HUDEP-2 (cell line): ENCODE results near the gene OR2Y1.
"Not testable (repeated sequence)": the region's sequence is repeated elsewhere in the genome, so short reads cannot be mapped to it uniquely, and the experiment has no call there.

Experiments used
- DNase-seq, 76 experiments: peaks; one replicate each; lab custom pipeline; 2025; ENCODE audit not compliant: unreplicated experiment in 76 of 76; lab: John Stamatoyannopoulos, UW

The OR2Y1 gene, protein sequence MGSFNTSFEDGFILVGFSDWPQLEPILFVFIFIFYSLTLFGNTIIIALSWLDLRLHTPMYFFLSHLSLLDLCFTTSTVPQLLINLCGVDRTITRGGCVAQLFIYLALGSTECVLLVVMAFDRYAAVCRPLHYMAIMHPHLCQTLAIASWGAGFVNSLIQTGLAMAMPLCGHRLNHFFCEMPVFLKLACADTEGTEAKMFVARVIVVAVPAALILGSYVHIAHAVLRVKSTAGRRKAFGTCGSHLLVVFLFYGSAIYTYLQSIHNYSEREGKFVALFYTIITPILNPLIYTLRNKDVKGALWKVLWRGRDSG

DNA sequence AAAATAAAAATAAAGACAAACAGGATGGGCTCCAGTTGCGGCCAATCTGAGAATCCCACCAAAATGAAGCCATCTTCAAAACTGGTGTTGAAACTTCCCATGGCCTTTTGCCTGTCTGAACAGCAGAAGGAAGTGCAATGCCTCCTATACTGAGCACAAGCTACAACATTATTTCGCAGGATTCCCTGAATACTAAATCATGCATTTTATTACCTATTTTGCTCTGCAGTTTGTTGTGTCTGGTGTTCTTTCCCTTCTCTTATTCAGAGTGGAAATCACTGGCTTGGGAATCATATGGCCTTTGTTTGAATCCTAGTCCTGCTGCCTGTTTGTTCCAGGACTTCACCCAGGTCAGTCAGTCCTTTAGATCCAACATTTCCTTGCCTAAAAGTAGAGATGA lies at the start of gene OR2Y1:
Gene OR2Y1 (minus strand): TSS at position 101 of the 400 bp plus-strand sequence. CDS start 0 bp downstream, at position 101.
- DNase-seq = no peak

DNA sequence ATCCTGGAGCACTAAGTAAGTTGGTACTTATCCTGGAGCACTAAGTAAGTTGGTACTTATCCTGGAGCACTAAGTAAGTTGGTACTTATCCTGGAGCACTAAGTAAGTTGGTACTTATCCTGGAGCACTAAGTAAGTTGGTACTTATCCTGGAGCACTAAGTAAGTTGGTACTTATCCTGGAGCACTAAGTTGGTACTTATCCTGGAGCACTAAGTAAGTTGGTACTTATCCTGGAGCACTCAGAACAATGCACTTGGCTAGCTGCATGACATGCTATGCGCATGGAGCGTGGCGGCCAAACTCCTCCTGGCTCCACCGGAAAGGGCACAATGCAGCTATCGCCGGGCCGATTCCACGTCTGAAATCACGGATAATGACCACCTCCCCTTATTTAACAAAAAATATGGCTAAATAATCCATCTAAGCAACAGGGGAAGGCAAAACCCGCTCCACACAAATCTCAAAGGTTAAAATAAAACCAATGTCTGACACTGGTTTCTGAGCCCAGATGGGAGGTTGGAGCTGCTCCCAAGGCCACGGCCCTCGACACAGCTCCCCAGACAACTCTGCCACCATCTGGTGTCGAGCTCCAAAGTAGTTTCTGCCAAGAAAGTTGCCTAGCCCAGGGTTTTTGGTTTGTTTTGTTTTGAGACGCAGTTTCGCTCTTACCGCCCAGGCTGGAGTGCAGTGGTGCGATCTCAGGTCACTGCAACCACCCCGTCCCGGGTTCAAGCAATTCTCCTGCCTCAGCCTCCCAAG lies 49.0 kb upstream of the OR2Y1 start:
- DNase-seq = not testable (repeated sequence)

DNA sequence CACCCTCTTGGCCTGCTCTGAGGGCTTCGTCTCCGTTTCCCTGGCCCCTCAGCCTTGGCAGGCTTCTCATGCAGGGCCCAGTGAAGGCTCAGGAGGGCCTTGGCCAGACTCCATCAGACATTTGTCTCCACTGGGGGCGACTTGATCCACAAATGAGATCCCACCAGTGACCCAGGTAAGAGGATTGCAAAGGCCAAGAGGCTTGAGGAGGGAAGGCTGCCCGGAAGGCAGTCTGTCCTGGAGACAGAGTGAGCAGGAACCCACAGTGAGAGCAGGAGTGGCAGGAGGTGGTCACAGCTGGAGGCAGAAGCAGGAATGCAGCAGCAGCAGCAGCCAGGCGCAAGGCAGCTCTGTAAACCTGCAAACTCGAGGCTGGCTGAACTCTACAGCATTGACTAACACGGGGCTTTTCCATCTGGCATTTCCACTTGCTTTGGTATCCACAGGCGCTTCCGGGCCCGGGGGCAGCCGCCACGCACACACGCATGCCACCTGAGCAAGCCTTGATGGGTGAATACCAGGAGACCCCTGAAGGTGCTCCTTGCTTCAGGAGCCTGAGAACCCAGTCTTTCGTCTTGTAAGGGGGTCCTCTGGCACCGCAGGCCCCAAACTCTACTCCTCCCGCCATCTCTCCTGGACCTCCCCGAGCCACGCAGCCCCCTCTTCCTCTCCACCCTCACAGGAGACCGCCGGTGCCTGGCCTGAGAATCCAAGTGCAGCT lies 48.0 kb upstream of the OR2Y1 start:
- DNase-seq = no peak

DNA sequence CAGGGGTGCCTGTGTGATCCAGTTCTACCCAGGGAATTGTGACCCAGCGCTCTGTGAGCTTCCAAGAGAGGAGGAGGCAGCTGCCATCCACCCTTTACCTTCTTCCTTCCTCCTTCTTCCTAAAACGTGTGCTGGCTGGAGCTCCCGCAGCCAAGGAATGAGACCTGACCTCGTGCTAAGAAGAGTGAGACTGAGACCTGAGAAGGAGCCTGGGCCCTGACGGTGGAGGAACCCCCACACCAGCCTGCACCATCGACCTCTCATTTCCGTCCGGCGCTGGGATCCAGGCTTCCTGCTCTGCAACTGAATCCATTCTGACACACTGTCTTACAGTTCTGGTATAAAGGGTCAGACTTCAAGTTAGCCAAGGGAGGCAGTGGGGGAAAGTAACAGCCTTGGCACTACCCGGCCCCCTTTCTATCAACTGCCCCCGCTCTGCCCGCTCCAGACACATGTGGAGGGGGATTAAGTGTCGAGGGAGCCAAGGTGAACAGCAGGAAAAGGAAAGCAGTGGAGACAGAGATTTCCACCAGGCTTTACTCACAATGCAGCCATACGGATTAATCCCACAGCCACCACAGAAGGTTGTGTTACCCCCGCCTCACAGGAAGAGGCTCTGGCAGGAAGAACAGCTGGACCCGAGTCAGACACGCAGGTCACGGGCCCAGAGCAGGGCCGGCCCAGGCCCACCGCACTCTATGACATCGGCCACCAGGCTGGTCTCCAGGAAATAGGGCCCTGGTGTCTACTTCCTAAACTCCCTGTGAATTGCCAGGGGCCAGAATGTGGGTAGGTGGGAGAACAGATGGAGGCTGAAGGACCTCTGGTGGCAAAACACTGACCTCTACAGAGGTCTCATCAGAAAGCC lies 46.9 kb upstream of the OR2Y1 start:
- DNase-seq = no peak

DNA sequence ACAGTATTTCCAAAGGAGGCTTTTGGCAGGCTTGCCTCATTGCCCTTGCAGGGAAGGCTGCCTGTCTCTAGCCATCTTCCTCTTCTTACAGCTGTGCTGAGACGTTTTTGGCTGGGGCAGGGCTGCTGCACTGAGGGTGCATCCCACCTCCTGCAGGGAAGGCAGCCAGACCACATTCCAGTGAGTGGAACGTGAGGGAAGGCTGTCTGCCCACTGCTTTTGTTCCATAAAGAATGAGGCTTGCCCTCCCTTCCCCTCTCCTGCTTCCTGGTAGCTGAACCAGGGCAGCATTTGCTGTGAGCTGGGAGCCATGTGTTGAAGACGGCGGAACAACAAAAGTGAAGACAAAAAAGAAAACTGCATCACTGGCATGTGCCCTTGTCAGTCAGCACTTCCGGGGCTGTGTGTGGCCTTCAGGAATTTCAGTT lies 46.0 kb upstream of the OR2Y1 start:
- peak in 1 of 76 experiments; percentile 10 for DNase-seq

DNA sequence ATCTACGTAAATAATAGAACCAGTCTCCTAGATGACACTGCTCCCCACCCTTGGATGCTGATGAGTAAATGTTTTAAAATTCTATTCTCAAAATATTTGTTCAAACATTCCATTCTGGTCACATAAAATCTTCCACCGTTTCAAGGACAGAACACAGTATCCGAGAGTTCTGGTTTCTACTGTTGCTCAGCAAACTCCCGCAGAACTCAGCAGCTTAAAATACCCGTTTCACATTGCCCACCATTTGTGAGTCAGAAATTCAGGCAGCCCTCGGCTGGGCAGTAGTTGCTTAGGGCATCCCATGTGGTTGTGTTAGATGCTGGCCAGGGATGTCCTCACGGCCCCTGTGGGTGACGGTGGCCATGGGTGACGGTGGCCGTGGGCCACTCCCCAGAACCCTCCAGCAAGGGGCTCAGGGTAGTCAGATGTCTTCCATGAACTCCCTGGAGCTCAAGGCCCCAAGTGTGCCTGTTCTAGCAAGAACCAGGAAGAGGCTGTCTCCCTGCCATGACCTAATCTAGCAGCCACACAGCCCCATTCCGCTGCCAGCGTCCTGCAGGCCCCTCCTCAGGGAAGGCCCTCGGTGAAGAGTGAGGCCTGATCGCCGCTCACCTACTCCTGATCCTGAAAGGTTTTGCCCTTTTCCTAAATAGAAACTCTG lies 45.4 kb upstream of the OR2Y1 start:
- no peak for DNase-seq

DNA sequence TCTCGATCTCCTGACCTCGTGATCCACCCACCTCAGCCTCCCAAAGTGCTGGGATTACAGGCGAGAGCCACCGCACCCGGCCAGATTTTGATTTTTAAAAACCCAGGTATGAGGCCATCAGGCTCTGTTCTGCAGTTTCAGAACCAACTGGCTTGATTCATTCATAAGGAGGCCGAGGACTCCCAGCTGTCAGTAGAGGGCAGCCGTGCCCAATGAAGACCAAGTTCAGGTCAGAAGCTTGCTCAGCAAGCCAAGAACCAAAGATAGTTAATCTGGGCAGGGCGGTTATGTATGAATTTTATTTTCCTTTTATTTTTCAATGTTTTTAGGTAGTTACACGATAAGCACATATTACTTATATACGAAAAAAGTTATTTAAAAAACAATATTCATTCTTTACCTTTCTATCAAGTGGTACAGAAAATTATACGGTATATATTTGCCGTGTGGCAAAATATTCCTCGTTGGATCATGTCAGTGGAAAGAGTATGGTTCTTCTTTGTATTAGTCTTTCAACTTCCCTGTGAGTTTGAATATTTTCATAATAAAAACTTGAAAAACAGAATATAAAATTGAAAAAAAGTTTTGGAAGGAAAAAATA lies 44.7 kb upstream of the OR2Y1 start:
- DNase-seq = peak in 72 of 76 experiments; percentile 24 to 86 (median 68)

DNA sequence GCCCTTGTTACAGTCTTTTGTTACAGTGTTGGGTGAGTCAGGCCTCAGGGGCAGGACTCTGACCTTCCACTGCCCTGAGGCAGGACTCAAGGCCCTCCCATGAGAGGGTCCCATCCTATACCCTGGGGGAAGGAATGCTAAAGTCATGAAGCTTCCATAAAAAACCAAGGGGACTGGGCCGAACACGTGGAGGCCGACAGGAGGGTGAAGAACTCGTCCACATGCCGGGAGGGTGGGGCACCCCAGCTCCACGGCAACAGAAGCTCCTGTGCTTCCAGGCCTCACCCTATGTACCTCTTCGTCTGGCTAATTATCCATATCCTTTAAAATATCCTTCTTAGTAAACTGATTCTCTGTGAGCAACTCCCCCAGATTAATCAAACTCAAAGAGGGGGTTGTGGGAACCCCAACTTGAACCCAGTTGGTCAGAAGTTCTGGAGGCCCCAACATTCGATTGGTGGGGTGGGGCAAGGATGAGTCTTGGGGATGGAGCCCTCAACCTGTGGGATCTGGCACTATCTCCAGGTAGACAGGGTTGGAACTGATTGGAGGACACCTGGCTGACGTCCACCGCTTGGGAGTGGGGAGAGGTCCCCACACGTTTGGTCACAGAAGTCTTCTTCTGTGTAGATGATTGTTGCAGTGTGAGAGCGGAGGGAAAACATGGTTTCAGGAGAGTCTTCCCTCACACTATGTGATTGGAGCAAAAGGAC lies 43.6 kb upstream of the OR2Y1 start:
- no peak for DNase-seq

DNA sequence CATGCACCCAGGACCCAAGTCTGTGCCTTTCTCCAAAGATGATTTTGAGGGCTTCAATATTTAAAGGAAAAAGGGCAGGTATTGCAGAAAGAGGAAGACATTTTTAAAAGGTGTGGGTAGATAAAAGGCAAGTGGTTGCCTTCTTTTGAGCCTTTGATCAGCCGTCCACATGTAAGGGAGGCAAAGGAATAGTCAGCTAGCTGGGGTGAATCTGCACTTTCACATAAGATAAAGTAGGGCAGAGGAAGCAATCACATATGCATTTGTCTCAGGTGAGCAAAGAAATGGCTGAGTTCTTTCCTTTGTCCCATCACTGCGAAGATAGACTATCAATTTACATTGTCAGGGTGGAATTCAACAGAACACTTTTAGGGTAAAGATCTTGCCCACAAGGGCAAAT lies 42.9 kb upstream of the OR2Y1 start:
- DNase-seq = peak in 5 of 76 experiments; percentile 15 to 52 (median 26)

DNA sequence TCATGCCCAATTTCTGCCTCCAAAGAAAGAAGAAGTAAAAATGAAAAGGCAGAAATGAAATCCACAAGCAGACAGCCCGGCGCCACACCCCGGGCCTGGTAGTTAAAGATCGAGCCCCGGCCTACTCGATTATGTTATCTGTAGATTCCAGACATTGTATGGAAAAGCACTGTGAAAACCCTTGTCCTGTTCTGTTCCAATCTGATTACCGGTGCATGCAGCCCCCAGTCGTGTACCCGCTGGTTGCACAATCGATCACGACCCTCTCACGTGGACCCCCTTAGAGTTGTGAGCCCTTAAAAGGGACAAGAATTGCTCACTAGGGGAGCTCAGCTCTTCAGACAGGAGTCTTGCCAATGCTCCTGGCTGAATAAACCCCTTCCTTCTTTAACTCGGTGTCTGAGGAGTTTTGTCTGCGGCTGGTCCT lies 42.1 kb upstream of the OR2Y1 start:
- DNase-seq = peak in 69 of 76 experiments; percentile 13 to 85 (median 55)

DNA sequence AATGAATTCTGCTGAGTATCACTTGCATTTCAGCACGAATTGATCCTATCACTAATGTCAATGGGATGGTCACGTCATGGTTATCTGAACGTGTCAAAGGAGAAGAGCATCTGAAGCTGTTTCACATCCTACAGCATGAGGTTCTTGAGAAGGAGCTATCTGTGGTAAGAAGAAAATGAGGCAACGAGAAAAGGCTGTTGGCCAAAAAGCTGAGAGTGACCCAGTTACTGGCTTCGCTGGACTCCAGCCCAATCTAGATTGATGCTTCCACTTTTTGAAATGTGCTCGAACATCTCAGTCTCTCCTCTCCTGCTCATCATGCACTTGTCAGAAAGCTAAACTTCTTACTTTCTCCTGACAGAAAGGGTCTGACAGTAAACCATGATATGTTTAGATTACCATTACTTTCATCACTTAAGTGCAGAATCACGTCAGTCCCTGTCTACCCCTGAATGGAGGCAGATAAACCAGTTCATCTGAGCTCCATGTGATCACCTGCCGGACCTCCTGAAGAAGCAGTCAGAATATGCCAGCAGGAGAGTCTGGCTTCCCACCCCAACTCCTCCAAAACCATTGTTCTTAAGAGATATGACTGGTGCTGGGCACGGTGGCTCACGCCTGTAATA lies 40.2 kb upstream of the OR2Y1 start:
- DNase-seq = peak in 4 of 76 experiments; percentile 18 to 33 (median 26)

DNA sequence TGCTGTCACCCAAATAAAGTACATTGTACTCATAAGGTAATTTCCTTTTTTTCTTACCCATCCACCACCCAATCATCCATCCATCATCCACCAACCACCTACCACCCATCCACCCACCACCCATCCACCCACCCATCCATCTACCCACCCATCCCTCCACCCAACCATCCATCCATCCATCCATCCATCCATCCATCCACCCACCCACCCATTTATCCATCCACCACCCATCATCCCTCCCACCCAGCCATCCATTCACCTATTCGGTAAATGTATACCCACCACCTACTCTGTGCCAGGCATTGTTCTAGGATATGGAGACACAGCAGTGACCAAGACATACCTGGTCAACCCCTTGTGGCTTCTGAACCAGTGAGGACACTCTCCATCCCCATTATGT lies 37.6 kb upstream of the OR2Y1 start:
- DNase-seq = no peak

DNA sequence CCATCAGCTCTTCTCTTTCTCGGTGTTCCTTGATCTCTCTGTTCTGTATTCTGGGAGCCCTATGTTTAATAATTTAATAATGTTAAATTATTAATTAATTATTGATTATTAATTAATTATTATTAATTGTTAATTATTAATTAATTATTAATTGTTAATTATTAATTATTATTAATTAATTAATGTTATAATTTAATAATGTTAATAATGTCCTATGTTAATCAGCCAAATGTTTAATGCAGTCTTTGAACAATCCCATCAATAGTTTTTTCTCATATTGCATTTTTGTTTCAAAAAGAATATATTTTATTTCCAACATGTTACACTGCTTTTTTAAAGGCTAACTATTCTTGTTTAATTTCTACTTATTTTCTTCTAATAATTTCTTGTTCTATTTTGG lies 36.5 kb upstream of the OR2Y1 start:
- DNase-seq = no peak

DNA sequence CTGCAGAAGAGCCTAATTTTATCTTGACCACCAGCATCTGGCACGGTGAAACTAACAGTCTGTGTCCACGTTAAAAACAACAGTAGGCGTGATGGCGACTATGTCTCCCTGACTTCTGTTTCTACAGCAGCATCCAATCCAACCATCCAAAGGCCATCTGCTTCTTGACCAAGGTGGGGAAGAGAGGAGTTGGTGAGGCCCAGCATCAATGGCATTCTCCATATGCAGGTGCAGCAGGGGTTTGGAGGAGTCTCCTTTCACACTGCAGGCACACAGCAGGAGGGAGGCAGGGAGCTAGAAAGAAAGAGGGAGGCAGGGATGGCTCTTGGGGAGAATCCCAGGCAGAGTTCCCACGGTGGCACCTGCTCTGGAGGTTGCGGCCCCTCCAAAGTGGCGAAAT lies 35.8 kb upstream of the OR2Y1 start:
- DNase-seq = no peak

DNA sequence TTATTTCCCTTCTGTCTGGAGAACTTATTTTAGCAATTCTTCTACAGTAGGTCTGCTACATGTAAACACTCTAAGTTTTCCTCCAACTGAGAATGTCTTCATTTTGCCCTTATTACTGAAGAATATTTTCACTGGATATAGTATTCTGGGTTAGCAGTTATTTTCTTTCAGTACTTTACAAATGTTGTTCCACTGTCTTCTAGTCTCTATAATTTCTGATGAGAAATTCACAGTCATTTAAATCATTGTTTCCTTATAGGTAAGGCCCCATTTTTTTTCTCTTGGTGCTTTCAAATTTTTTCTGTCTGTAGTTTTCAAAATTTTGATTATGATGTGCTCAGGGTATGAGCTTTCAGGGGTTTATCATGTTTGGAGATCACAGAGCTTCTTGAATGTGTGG lies 32.0 kb upstream of the OR2Y1 start:
- DNase-seq = no peak

DNA sequence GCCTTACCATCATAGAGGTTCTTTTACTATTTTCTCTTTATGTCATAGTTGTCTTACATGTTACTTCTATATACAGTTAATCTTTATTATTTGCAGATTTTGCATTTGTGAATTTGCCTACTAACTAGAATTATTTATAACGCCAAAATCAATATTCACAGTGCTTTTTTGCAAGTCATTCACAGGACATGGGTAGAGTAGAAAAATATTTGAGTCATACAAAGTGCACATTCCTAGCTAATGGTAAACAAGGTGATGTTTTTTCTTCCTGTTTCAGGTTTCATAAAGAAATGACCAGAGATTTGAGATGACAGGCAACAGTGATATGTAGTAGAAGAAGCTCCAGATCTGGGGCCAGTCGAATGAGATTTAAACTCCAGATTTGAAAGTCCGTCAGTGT lies 30.0 kb upstream of the OR2Y1 start:
- no peak for DNase-seq

DNA sequence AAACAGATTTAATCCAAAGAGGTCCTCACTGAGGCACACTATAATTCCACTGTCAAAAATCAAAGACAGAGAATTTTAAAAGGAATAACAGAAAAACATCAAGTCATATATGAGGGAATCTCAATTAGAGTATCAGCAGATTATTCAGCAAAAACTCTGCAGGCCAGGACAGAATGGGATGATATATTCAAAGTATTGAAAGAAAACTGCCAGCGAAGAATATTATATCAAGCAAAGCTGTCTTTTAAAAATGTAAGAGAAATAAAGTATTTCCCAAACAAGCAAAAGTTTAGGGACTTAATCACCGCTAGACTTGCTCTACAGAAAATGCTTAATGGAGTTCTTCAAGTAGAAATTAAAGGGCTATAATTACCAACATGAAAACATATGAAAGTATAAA lies 15.7 kb upstream of the OR2Y1 start:
- DNase-seq = no peak

DNA sequence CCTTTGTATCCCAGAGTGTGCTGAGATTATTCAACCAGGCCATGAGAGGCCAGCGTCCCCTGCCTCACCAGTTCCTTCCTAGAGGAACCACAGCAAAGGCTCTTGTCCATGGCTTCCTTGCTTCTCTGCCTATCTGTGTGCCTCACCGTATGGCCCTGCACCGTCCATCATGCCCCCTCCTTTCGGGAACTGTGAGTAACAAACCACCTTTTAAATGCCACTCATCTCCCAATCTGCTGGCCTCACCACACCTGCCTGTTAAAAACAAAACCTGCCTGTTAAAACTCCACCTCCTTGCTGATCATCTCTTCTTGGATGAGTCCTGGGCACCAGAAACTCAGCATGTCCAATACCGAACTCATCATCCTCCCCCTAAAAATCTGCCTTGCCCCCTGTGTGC lies 4.4 kb upstream of the OR2Y1 start:
- no peak for DNase-seq
